Stimulated activated CD4-positive, alpha-beta T cell treated with anti-CD3 and anti-CD28 coated beads, Interleukin-4, amount 100 ng/mL, for 4 hours (primary cell): ENCODE results near the gene TOR1A.

Experiments
- DNase-seq, 2 experiments: peaks; one replicate each; pipeline ENCODE4 v3.0.0-alpha.2; 2020

Gene TOR1A

DNA sequence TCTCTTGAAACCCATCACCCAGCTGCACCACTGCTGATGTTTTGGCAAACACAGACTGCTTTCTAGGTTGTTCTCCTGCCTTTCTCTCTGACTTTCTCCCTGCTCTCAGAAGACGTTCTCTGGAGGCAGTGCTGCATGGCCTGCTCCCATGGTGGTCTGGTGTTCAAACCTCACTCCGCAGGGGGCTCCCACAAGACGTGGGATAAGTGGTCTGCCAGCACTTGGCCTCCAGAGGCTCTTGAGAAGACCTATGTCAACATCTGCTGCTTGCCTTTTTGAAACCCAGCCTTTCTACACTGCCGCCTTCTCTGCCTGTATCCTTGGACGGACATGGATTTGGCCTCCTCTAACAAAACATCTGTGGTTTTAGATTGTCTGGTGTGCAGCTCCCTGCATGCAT is 27.9 kb upstream of the TOR1A start:
- no peak for DNase-seq

GRCh38 chr9:129850821-129851550 is 27.1 kb upstream of the TOR1A start:
- DNase-seq, result no peak

GRCh38 chr9:129849901-129850300 is 26.0 kb upstream of the TOR1A start:
- DNase-seq, result no peak

GRCh38 chr9:129848712-129849441 is 24.9 kb upstream of the TOR1A start:
- DNase-seq, result no peak

- DNase-seq, result no peak
Observed at GRCh38 chr9:129845373-129845772, 21.4 kb upstream of the TOR1A start.

DNA sequence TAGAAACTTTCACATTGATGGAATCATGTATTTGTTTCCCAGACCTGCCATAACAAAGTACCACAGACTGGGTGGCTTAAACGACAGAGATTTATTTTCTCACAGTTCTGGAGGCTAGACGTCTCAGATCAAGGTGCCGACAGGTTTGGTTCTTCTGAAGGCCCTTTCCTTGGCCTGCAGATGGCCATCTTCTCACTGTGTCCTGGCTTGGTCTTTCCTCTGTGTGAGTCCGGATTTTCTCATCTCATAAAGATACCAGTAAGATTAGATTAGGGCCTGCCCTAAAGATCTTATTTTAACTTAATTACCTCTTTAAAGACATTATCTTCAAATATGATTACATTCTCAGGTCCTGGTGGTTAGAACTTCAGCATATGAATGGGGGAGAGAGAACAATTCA is 17.1 kb upstream of the TOR1A start:
- no peak for DNase-seq

GRCh38 chr9:129840034-129840433 is 16.1 kb upstream of the TOR1A start:
- DNase-seq, result no peak

DNA sequence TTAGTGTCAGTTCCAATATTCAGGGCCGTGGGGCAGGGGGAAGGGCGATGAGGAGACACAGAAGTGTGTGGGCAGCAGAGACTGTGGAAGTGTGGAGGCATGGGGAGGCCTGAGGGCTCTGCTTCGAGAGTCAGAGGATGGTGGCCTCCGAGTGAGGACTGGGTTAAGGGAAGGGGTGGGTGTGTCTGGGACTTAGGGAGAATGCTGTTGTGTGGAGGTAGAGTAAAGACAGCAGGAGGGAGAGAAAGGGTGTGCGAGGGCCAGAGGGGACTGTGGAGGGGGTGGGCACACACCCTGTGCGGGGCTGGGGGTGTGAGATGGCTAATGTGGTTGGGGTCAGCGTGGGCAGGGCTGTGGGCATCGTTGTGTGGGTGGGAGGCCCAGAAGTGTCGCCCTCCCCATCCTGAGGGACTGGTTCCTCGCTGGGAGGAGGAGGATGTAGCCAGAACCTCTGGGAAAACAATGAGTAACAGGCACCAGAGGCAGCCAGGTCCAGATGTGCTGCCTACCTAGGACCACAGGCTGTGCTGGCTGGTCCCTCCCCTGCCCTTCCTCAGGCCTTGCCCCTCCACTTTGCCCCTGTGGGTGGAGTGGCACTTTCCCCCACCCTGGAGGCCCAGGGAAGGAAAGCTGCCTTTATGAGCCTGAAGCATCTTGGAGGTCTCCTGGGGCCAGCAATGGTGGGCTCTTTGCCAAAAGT is 15.5 kb upstream of the TOR1A start:
- DNase-seq, result no peak

- no peak for DNase-seq
Observed at GRCh38 chr9:129838707-129839259, 14.8 kb upstream of the TOR1A start.

DNA sequence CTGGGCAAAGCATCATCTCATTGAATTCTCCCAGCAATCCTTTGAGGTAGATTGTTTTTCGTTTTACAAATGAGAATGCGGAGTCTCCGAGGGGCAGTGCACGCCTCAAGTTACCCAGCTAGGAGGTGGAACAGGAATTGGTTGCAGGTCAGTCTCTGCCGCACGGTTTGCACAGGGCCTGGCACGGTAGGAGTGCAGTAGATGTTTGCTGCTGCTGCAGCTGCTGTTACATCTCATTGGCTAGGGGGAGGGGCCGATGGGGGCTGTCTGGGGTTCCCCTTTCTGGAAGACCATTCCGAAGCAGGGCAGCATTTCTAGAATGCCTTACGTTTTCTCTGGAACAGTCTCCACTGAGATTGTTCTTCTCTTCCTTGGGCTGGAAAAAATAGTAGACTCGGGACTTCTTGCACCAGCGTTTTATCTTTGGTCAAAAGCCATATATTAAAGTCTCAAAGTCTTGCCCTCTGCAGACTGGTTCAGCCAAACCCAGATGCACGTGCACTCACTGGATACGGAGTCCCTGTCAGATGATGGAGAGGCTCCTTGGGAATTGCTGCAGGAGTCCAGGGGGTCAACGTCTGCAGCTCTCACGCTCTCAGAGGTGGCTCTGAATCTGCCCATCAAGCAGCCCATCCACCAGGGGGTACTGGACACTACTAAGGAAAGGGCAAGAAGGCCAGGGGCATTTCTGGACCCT is 12.5 kb upstream of the TOR1A start:
- DNase-seq, result peak; percentile 37 to 47

DNA sequence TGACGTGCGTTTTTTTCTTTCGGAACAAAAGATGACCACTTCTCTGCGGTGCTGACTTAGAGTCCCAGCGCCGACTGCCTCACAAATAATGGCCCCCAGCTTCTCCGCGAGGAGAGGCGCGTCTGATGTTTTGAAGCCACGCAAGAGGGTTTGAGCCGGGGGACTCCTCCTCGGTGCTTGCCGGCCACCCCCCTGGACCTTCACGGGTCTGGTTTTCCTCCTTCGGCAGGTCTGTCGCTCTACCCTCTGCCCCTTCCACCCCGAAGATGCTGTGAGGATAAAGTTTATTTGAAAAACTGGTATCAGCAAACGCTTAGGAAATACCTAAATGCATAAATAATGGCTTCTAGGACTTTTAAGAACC is 11.9 kb upstream of the TOR1A start:
- peak in 1 of 2 experiments; percentile 5 for DNase-seq

GRCh38 chr9:129835128-129835859 is 11.4 kb upstream of the TOR1A start, which contains the start of the genes C9orf78 and USP20:
Gene C9orf78 (minus strand): TSS chr9:129835275. CDS start chr9:129835221, 54 bp downstream.
Gene USP20 (plus strand): TSS chr9:129835458. CDS start chr9:129852556, 17,098 bp downstream.
- peak; percentile 96 to 98 for DNase-seq

DNA sequence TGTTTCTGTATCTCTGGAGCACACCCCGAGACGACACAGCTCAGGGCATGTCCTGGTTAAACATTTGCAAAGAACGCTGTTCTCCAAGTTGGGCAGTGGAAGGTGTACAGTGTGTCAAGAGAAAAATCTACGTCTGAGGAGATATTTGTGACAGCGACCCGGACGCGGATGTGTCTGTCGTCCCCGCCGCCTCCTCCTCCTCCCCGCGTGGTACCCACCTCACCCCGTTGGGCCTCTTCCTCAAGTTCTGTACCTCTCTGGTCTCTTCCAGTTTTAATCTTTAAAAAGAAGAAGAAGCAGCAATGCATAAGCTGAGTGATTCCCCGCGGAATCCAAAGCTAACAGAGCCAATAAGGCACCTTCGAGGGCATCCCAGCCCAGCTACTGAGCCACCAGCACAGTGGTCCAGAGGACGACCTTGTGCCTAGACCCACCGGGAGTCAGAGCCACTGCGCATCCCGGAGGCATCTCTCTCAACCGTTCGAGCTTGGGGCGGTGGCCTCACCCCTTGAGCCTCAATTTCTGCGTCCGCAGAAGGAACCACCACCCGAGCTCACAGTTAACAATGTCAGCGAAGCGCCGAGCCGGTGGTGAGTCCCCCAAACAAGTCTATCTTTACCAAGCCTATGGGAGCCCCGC is 10.7 kb upstream of the TOR1A start:
- DNase-seq, result peak; percentile 42 to 43

- DNase-seq, result no peak
Observed at GRCh38 chr9:129832982-129833381, 9.0 kb upstream of the TOR1A start.

GRCh38 chr9:129828969-129829368 is 5.0 kb upstream of the TOR1A start:
- no peak for DNase-seq

- DNase-seq, result no peak
Observed at GRCh38 chr9:129828051-129828450, 4.1 kb upstream of the TOR1A start.

DNA sequence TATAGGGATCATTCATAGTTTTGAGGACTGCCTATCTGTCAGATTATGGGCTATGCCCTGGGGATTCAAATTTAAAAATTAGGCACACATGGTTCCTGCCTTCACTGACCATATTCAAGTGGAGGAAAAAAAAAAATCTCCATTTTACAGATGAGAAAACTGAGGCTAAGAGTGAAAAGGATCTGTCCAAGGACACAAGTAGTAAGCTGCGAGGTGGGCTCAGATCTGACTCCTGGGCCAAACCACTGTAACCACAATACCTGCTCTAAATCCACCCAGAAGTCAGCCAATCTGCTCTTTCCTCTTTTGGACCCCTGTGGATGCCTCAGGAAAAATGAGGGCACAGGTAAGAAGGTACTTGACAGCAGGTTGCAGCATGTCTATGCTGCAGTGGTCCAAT is 2.8 kb upstream of the TOR1A start:
- no peak for DNase-seq

GRCh38 chr9:129826344-129826743 is 2.4 kb upstream of the TOR1A start:
- no peak for DNase-seq

DNA sequence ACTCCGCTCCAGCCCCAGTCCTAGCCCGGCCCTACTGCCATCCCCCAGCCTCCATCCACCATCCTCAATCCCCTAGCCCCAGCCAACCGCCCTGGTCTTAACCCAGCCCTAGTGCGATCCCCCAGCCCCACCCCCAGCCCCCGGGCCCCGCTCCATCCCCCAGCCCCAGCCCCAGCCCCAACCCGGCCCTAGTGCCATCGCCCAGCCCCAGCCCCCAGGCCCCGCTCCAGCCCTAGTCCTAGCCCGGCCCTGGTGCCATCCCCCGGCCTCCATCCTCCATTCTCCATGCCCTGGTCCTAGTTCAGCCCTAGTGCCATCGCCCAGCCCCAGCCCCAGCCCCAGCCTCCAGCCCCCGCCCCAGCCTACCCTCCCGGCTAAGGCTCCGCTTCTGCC is 398 bp downstream of the TOR1A start:
- DNase-seq, result no peak

- no peak for DNase-seq
Observed at GRCh38 chr9:129822898-129823541, 916 bp downstream of the TOR1A start.
